Measurements from ENCODE around the gene TNS1. TPM values are rescaled to one million over a fixed set of nuclear protein-coding genes. Genes with fewer than 3 reads are reported as not detected.

Gene TNS1
- total RNA-seq, 1 donor from 2014 or later, result 449 TPM

DNA sequence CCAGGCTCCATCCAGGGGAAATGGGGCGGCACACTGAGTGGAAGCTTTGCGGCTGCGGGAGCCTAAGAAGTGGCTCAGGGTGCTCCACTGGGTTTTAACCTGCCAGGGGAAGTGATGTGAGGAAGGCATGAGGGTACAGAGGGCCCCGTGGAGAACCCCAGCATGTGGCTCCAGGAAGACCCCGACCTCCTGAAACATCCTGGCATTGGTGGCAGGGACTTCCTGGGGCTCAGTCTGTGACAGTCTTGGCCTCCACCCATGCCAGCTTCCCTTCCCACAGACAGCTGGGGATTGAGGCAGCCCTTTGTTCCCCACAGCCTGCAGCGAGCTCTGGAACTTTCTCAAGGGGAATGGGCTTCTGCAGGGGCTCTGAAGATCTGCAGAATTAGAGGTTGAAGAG lies 146.6 kb downstream of the TNS1 start:
- no peak for DNase-seq (ENCODE audit: low spot score)

DNA sequence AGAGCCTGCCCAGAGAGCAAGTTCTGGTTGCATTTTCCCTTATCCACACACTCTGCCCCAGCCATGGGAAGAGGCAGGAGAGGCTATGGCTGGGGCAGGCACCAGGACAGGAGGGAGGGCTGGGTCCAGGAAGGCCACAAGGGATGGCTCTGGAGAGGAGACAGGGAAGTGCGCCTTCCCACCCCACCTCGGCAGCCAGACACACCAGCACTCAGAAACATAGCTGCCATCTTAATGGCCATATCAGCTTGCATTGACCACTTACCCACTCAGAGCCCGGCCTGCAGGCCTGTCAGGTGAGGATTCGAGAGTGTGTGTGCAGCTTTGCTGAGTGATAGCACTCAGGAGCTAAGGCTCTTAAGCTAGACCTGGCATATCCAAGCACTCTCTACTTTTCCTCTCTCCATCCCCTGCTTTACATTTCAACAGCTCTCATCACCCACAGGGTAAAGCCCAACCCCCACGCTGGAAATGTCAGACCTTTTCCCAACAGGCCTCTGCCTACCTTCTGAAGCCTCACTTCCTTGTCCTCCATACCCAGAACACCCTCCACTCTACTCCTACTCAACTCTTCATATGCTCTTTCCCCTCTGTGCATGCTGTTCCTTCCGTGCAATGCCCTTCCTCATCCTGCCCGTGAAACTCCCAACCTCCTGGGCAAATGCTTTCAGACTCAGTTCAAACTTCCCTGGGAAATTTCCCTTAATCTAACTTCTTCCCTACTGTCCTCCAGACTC lies 147.9 kb downstream of the TNS1 start:
- DNase-seq (ENCODE audit: low spot score), result no peak

DNA sequence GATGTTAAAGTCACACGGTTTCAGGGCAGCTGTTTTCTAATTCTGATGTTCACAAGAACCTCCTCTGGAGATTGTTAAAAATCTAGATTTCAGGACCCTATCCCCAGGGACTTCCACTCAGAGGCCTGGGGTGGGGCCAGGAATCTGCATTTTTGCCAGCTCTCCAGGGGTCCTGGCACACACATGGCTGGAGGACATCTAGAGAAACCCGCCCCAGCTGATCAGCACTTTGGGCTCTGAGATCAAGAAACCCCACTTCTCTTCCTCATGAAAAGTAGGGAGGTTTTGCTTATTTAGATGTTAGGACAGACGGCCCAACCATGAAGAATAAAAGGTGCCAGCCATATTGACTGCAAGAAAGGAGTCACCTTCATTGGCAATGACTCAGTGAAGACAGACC lies 148.8 kb downstream of the TNS1 start:
- no peak for DNase-seq (ENCODE audit: low spot score)

DNA sequence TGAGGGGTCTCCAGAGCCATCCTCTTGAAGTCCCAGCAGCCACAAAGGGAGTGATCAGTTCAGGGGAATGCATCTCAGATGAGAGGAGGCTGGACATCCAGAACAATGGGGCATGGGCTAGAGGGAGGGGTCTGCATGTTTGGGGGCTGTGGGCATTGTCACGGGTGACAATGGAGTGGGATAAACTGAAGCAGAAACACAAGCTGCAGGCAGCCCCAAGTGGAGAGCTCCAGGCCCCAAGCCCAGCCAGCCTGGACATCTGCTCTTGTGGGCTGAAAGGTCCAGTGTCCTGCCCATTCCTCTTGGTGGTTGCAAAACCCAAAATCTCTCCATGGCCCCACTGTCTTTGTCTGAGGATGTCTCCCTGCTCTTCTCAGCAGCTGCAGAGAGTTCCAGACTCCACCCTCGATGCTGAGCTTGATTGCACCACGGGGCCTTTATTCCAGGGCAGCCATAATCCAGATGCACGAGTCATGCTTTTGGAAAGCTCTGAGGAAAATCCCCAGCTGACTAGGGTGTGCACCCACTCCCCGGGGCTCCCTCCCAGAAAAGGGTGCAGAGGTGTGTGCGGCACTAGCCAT lies 149.4 kb downstream of the TNS1 start:
- no peak for DNase-seq (ENCODE audit: low spot score)

DNA sequence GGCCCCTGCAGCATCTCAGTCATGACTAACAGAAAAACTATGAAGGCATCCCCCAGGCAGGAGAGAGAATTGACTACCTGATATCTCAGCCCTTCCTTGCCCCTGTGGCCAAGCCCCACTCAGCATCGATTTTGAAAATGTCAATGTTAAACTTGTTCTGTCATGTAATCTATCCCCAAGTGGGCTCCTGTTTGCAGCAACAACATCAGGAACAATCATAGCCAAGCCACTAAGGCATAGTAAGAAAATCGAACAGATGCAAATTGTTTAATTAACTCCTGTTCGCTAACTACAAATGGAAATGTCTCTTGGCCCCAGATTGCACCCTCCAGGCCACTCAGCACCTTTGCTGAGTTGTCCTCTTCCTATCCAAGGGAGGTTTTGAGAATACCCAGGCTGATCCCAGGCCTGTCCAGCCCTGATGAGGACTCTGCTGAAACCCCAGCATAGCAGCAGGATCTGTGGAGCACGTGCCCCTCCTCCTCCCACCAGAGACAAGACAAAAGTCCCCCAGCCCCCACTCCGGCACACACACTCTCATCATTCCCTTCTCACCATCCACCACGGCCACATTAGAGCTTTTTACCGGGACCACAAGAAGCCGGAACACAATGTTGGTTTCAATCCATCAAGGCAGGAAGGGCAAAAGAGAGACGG lies 150.1 kb downstream of the TNS1 start:
- DNase-seq (ENCODE audit: low spot score), result no peak

DNA sequence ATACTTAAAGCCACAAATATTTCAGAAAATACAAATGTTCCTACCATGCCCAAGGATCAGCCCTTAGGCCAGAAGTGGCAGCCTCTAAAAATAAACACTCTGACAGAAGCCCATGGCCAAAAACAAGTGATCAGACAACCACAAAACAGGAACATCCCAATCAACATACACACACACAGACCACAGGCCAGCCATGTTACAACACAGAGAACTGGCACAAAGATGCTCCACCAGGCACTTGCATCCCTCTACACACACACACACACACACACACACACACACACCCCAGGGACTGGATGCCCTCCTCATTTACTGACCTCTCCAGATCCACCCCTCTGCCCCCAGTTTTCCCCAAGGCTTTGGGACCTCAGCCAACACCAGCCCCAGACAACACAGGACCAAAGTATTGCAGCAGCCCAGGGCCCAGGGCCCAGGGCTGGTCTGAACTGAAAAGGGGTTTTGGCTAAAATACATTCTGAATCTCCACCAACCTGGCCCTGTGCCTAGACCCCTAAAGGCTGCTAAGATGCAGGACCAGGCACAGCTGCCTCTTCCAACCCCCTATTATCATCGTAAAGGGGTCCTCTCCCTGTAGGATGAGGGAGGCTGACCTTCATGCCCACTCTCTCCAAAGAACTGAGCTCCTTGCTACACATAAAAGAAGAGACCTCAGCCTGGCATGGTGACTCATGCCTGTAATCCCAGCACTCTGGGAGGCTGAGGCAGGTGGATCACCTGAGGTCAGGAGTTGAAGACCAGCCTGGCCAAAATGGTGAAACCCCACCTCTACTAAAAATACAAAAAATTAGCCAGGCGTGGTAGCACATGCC lies 151.4 kb downstream of the TNS1 start:
- DNase-seq (ENCODE audit: low spot score), result no peak

DNA sequence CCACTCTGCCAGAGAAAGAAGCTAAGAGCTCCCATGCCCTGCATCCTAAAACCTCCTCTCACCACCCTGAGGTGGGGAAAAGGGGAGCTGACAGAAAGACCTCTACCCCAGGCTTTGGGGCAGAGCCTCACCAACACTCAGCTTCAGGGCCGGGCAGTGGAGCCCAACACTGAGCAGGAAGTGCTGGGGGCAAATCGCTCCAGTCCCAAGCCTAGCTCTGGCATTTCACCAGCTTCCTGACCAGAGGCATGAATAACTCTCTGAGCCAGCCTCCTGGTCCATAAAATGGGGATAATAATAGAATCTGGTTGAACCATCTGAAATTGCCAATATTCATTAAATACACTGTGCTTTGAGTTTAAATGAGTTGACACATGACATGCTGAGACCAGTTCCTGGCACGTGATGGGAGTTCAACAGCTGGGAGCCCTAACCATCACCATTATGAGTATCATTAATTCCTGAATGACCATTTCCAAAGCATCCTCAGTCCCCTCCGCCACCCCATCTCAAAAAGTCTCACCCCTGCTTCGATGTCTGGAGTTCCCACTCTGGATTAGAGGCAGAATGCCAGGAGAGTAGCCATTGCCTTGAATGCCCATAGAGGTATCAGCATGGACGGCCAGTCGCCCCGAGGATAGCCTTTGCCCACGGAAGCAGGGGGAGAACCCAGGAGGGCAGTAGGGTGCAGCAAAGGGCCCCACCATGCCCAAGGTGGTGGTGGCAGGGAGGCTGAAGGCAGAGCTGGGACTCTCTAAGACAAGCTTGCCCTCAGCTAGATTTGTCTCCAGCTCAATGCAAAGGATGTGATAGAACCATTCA lies 153.4 kb downstream of the TNS1 start:
- no peak for DNase-seq (ENCODE audit: low spot score)

DNA sequence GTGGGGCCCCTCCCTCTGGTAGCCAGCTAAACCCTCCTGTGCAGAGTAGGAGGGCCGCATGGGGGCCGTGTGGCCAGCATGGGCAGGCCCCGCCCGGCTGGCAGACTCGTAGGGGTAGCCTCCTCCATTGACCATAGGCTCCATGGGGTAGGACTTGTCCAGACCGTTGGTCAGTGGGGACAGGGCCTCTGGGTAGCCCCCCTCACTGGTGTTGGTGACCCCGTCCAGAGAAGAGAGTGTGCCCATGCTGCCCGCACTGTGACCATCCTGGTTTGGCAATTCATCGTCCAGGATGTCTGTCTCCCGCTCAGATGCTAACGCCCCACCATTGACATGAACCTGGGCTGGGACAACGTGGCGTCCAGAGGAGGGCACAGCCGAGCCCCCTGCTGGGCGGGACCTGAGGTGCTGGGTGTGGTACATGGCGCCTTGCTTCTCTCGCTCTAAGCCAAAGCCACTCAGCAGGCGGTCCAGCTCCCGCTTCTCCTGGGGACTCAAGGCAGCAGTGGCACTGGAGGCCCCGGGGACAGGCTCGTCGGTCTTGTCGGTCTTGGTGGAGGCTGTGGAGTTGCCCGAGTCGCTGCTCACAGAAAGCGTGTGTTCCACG lies 154.3 kb downstream of the TNS1 start:
- DNase-seq (ENCODE audit: low spot score), result no peak

DNA sequence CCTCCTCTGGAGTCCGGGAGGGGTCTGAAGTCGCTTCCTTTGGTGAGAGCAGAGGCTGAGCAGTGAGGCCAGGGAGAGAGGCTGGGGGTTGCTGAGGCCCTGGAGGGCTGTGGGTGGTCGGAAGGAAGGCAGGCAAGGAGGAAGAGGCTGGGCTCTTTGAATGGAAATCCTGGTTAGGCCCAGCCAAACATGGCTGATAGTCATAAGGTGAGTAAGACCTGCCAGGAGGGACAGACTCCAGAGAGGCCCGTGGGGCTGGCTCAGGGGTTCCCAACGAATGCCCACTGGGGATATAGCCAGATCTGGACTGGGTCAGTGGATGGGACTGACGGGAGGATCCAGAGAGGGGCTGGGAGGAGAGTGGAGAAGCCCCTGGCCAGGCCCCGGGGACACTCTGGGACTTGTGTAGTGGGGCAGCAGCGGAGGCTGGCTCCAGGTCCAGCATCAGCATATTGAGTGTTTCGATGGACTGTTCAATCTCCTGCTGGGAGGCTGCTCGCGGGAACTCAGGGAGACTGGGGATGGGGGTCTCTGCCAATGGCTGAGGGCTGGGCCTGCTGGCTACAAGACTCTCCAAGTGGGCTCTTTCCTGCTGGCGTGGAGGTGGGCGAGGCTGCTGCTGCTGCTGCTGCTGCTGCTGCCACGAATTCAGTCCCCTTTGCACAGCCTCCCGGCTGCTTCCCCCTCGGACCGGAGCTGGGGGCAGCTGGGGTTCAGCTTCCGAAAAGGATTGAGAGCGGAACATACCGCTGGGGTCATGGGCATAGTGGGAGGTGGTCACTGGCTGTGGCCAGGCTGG lies 155.0 kb downstream of the TNS1 start:
- DNase-seq (ENCODE audit: low spot score), result no peak

DNA sequence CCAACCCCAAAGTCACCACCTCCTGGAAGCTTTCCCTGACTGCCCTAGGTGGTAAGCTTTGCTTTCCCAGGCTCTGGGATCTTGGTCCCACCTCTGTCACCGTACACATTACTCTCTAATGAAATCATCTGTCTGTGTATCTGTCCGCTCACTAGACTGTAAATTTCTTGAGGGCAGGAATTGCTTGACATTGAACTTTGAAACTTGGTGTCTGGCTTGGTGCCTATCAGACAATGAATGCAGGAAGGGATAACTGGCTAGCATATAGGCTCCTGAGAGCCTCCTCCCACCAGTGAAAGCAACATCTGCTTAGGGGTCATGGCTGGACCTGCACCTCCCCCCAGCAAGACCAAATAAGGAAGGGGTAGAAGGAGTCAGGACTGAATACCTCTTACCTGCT lies 155.7 kb downstream of the TNS1 start:
- no peak for DNase-seq (ENCODE audit: low spot score)

DNA sequence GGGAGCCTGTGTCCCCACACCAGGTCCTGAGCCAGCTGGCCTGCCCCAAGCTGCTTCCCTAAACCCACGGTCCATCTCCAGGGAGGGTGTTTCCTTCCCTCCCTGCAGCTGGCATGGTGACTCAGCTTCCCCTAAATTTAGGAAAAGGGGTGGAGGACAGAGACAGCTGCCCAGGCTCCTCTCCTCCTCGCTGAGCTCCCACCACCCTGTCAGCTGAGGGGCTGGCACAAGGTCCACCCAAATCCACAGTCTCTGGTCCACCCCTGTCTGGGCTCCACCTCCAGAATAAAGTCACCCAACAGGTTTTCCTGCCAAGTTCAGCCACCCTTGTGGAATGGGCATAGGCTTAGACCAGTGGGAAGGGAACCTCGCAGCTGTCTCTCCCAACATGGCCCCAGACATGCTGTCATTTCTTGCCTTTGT lies 156.5 kb downstream of the TNS1 start:
- no peak for DNase-seq (ENCODE audit: low spot score)

DNA sequence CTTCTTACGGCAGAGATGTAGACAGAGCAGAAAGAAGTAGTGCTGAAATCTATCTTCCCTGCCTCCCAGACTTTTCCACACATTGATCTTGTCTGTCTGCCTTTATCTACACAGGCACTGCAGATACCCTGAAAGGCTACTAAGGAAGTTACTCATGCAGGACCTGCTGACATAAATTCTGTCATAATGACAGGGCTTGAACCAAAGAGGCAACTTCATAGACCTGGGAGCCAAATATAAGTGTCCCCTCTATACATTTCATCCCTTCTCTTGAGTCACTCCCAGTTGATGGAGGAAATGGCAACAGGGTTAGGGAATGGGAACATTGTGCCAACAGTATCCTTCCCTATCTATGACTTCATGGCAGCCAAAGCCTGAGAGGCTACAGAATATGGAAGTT lies 157.5 kb downstream of the TNS1 start:
- no peak for DNase-seq (ENCODE audit: low spot score)

DNA sequence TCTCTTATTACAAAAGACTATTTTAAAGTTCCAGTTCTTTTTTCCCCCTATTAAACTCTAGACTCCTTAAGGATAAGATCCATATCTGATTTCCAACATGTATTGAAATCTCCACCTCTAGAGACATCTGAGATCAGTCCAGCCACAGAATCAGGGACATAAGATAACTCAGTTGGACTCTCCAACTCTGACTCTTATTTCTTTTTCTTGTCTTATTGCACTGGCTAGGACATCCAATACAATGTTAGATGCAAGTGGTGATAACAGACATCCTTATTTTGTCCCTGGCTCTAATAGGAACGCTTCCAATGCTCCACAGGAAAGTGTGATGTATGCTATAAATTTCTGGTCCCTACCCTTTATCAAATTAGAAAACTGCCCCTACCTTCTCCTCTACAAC lies 158.1 kb downstream of the TNS1 start:
- no peak for DNase-seq (ENCODE audit: low spot score)

DNA sequence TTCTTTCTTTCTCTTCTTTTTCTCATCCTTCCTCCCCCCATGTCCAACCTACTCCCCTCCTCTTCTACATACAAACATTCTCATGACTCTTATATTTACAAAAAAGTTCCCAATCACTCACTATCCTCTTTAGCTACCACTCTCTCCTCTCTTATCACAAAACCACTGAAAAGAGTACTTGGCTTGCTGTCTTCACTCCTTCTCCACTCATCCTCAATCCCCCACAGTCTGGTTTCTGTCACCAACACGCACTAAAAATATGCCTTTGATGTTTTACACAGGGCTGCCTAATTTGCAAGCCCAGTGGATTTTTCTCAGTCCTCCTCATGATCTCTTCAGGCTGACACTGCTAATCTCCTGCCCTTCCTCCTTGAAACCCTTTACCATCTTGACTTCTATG lies 159.5 kb downstream of the TNS1 start:
- DNase-seq (ENCODE audit: low spot score), result no peak

DNA sequence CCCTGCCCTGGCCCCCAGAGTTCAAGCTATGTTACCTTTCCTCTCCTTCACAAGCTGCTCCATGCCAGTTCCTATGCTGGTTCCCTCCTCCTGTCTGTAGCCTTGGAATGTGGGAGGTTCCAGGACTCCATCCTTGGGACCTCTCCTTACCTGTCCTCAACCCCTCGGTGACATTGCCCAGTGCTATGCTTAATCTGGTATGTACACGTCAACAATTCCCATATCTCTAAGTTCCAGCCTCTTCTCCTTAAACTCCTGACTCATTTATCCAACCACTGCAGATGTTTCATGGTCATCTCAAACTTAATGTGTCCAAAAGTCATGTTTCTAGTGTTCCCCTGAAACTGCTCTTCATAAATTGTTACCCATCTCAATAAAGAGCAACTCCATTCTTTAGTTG lies 160.8 kb downstream of the TNS1 start:
- no peak for DNase-seq (ENCODE audit: low spot score)

DNA sequence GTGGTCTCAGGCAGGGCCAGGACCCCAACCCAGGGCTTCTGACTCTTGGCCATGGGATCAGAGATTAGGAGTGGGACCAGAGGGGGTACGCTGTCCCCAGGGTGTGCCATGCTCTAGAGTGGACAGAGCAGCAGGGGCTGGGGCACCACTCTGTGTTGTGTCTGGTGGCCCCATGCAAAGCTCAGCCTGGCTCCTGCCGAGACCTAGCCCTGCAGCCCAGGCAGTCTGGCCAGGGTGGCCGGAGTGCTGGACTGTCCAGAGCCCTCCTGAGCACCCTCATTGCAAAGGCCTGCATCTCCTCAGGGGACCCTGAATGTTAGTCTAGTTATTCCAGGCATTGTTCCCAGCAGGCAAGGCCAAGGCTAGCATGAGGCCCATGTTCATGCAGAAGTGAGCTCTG lies 162.3 kb downstream of the TNS1 start:
- no peak for DNase-seq (ENCODE audit: low spot score)

DNA sequence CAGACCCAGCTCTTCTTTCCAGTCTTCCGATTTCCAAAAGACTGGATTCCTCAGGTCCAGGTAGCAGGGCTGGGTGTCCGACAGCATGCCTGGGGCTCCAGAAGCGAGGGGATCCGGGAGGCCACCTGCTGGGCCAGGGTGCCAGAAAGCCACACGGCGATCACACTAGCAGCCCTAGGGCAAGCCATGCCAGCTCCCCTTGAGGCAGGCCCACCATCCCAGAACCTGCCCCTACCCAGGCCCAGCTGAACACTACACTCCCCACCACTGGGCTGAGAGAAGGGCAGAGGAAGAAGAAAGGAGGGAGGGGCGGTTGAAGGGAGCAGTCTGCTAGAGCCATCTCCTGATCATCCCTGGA lies 163.1 kb downstream of the TNS1 start:
- DNase-seq (ENCODE audit: low spot score), result no peak

DNA sequence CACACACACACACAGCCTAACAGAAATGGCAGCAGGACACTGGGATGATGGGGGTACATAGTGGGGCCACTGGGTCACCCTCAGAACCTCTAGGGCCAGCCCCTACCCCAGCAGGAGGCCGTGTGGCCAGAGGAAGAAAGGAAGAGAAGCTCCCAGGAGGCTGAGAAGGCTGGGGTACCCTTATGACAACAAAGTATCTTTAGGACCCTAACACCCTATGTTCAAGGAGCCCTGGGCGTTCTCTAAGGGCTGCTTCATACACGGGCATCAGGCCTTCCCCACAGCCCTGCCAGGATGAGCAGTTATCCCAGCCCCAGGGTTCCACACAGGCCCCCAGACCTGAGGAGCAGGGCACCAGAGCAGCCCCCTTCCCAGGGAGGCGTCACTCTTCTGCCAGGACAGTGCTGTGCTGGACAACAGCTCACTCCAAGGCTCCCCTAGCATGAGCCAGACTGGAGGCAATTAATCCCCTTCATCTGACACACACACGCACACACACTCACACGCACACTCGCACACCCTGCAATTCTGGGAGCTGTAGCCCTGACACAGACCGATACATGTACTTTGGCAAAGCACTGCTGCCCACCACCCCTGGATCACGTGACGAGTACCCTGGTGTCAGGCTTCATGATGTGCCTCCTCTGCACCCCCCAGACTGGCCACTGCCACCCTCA lies 163.6 kb downstream of the TNS1 start:
- DNase-seq (ENCODE audit: low spot score), result no peak

DNA sequence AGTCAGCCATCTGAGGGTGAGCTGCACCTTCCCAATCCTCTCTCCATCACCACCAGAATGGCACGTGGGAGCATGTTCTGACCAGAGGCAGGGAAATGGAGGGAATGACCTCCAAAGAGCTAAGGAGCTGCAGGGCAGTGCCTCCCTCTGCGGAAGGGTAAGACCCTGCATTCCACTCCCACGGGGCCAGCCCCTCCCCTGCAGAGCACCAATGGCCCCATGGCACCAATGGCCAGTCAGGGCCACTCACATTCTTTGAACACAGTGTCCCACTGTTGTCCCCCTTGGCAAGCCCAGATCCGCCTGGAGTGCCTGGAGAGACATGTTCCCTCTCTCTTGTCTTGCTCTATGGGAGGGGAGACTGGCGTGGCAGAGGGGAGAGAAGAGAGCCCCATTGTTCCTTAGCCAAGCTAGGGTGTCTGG lies 164.4 kb downstream of the TNS1 start:
- DNase-seq (ENCODE audit: low spot score), result no peak

Measured in mesenteric fat pad (tissue), 1 donor.